Bone marrow (tissue), 2 donors: ENCODE measurements around the gene GIT1.

Experiments used
- DNase-seq, 2 donors: peaks; one replicate each; lab custom pipeline; 2025; lab: John Stamatoyannopoulos, UW

Gene GIT1

DNA sequence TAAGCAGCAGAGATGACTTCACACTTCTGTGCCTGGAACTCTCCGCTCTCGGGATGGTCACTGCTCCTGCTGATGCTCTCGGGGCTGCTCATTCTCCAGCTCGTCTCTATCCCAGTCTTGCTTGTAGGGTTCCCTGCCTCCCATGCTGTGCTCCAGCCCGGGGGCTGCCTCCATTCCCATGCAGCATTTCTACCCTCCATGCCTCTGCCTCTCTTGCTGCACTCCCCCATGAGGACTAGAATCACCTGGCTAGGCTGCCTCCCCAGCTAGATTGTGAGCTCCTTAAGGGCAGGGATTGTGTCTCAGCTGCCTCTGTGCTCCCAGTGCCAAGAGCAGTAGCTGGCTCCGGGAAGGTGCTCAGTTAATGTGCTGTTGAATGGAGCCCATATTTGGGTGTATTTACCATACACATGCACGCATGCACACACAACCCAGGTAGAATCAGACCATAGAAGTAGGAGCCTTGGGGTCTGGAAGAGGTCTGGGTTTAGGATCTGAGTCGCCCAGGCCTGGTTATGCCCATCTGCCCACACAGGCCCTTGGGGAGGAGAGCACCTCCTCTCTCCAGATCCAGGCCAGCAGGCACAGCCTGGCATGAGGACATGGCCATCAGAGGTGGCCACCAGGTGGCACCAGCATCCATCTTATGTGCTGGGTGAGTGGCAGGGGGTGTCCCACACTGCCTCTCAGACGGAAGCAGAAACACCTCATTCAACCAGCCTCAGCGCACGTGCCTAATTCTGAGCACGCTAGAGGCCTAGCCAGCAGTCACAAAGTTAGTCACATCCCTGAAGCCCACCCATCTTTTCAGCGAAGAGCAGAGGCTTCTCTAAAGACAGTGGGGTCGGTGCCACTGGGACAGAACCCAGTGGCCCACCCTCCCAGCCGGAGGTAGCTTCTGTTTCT, 9.3 kb downstream of the GIT1 start:
- DNase-seq: peak; percentile 63 to 76

GRCh38 chr17:29578626-29579485, 10.6 kb downstream of the GIT1 start:
- no peak for DNase-seq

DNA sequence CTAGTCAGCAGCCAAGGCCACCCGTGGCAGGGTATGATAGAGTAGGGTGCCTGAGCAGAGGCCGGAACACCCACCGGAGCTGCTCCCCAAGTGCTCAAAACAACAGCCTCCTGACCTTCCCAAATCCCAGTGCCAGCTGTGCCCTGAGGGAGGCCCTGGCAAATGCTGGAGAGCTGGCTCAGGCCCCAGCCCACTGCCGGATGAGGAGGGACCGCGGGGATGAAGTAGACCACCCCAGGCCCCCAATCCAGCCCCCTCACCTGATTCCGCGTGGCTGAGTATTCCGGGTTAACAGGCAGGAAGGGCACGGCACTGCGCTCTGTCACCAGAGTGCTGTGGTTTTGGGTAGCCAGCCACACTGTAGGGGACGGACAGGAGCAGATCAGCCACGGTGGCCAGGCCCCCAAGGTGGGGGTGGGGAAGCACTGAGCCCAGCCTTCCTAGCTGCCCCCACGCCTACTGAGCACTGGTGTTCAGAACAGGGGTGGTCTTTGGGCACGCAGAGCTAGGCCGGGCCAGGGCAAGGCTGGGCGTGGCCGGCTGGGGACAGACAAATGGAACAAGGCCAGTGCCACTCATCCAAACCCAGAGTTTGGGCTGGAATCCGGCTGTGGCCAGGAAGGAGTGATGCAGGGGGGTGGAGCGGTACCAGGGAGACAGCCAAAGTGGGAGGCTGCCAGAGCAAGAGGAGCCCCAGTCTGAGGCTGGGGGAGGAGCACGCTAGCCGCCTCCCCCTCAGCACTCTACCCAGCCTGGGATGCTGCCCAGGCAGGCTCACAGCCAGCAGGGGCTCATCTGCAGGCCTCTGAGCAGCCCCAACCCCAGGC, 11.8 kb downstream of the GIT1 start:
- no peak for DNase-seq

- no peak for DNase-seq
These were observed 12.5 kb downstream of the GIT1 start for GRCh38 chr17:29577001-29577370.

GRCh38 chr17:29576214-29577000, 13.0 kb downstream of the GIT1 start:
- no peak for DNase-seq

GRCh38 chr17:29575511-29576213, 13.8 kb downstream of the GIT1 start:
- no peak for DNase-seq

DNA sequence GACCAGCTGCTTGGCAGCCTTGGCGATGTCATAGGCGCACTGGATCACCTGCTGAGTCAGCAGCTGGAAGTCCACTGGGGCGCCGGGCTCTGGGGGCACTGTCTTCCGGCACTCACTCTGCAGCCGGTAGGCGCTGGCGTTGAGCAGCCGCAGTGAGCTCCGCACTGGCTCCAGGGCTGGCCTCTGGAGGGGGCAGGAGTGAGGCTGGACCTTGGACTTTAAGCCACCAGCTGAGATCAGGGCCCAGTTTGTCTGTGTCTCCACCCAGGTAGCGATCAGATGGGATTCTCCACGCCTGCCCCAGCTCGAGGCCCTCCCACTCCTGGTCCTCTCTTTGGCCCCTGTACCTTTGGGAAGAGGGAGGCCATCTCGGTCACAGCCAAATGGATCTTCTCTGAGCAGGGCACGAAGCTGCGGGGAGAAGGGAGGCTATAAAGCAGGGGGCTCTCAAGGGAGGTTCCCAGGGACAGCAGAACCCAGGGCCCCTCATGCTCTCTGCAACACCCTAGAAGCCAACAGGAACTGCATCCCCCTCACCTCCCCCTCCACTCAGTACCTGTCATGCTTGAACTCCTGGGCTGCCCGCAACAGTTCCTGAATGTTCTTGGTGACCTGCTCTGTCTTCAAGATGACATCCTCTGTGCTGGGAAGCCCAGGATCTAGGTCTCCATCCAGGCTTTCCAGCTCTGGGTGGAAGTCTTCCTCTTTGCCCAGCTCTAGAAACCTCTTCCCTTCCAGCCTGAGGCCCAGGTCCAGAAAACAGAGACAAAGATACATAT, 14.5 kb downstream of the GIT1 start:
- no peak for DNase-seq

GRCh38 chr17:29573871-29574731, 15.3 kb downstream of the GIT1 start:
- DNase-seq: no peak

DNA sequence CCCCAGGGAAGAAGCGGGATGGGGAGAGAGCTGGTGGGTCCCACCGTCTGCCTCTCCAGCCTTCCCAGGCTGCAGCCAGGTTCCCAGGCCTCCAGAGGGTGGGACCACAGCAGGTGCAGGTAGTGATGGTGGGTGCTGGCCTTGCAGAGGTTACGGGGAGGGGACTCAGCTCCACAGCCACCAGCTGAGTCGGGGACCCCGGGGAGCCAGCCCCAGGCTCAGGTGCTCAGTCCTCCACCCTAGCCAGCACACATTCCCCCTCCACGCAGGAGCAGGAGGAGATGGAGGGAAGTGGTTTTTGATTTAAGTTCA, 15.9 kb downstream of the GIT1 start:
- DNase-seq: no peak

DNA sequence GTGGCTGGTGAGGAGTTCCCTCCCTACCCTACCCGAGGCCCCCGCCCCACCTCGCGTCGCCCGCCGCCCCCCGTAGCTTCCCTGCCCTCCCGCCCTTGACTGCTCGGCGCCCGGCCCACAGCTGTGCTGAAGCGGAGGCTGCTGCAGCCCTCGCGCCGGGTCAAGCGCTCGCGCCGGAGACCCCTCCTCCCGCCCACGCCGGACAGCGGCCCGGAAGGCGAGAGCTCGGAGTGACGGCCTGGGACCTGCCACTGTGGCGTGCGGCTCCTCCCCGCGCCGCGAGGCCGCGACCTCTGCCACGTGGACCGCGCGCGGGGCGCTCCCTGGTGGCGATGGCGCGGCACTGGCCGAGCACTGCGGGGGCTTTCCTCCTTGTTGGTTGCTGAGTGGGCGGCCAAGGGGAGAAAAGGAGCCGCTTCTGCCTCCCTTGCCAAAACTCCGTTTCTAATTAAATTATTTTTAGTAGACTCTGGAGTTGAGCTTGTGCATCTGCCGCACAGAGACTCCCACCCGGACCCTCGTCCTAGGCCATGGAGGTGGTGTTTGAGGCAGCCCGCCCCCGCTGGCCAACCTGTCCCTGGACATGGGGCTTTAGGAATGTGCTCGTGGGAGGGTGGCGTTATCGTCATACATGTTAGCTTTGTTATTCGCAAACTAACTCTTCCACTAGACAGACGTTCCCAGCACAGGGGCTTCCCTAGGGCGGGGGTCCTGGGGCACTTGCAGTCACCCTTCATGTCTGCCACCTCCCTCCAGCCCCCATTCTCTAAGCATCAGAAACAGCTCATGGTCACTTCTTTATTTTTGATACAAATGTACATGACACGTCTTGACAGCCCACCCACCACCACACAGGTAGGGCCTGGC, 16.5 kb downstream of the GIT1 start:
- no peak for DNase-seq

- no peak for DNase-seq
These were observed 17.4 kb downstream of the GIT1 start for GRCh38 chr17:29571883-29572681.

DNA sequence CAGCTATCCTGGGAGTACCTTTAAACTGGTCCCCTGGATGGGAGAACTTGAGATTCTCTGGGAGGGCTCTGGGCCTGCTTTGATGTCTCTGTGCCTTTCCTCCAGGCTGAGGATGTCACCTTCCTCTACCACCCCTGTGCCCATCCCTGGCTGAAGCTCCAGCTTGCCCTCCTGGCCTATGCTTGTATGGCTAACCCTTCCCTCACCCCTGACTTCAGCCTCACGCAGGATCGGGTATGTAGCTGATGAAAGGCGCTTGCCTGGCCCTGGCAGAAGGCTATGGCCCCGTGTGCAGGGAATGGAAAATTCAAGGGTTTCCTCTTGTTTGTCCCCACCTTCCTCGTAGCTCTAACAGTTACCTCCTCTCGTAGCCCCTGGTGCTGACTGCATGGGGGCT, 18.0 kb downstream of the GIT1 start:
- DNase-seq: no peak

DNA sequence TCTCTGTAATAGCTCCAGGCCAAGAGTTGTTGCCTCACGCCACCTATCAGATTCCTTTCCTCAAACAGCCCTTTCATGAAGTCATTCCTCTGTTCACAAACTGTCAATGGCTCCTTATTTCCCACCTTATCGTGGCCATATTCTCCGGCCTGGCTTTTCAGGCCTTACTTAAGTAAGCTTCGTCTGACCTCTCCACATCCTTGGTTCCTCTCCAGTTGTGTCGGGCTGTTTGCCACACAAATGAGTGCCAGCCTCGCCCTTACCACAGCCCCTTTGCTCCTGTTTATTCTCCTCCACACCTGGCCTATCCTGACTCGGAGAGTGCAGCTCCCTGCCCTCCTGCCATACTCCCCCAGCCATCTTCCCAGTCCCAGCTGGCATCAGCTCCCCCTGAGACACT, 18.9 kb downstream of the GIT1 start:
- no peak for DNase-seq

GRCh38 chr17:29569245-29569950, 20.1 kb downstream of the GIT1 start:
- DNase-seq: no peak

- peak; percentile 61 to 70 for DNase-seq
These were observed 20.9 kb downstream of the GIT1 start, which contains the start of gene TP53I13 for GRCh38 chr17:29568331-29569244. TP53I13 (plus strand) TSS chr17:29568701; CDS start chr17:29568759, 58 bp downstream.
